H1 (cell line): Measurements from ENCODE around the gene BAG1. TPM values are rescaled to one million over a fixed set of nuclear protein-coding genes. Genes with fewer than 3 reads are reported as not detected.

Source experiments
- CTCF ChIA-PET: fragments of 300-600 bp; sonication (Branson Sonifier 250); formaldehyde crosslinking; loops from one replicate; lab custom pipeline; 2021; ENCODE audit not compliant: partially characterized antibody; lab: Charles Lee
- POLR2A ChIA-PET: fragments of 300-600 bp; sonication (Branson Sonifier 250); formaldehyde crosslinking; loops from one replicate; lab custom pipeline; 2021; ENCODE audit warnings: inconsistent platforms; ENCODE audit not compliant: partially characterized antibody; lab: Charles Lee
- DNase-seq, 2 experiments: peaks; one replicate each; pipeline versions ENCODE4 v3.0.0 to v3.0.0-alpha.2; 2010 to 2022; ENCODE audit warnings: low spot score in 2 of 2, low read depth in 1 of 2, mixed read lengths in 1 of 2
- FAIRE-seq: peaks from 2 replicates; lab custom pipeline; 2011; peaks lifted over from hg19 to GRCh38; lab: Jason Lieb, UNC
- H2AFZ ChIP-seq: 2 replicates; pipeline ENCODE4 v1.8.1; 2012; ENCODE audit warnings: low read length, inconsistent platforms
- H2AK5ac ChIP-seq: 2 replicates; pipeline ENCODE4 v1.6.1; 2013; ENCODE audit warnings: low read depth, low read length
- H2BK120ac ChIP-seq: replicated peaks from 2 replicates; pipeline ENCODE3; 2013; ENCODE audit warnings: low read depth, low read length, inconsistent platforms
- H2BK12ac ChIP-seq: 2 replicates; pipeline ENCODE4 v1.6.1; 2013; ENCODE audit warnings: low read depth, low read length
- H2BK15ac ChIP-seq: 2 replicates; pipeline ENCODE4 v1.6.1; 2013; ENCODE audit warnings: low read length
- H2BK20ac ChIP-seq: 2 replicates; pipeline ENCODE4 v1.6.1; 2013; ENCODE audit warnings: low read length
- H2BK5ac ChIP-seq: 2 replicates; pipeline ENCODE4 v1.6.1; 2013; ENCODE audit warnings: low read depth, low read length
- H3K14ac ChIP-seq: 2 replicates; pipeline ENCODE4 v1.6.1; 2013; ENCODE audit warnings: inconsistent platforms; ENCODE audit not compliant: insufficient read length
- H3K18ac ChIP-seq: 2 replicates; pipeline ENCODE4 v1.6.1; 2013; ENCODE audit warnings: low read length; ENCODE audit errors: extremely low read depth
- H3K23ac ChIP-seq: 2 replicates; pipeline ENCODE4 v1.6.1; 2013; ENCODE audit warnings: inconsistent platforms; ENCODE audit not compliant: insufficient read length
- H3K23me2 ChIP-seq: 2 replicates; pipeline ENCODE4 v1.6.1; 2013; ENCODE audit warnings: low read depth, low read length
- H3K27ac ChIP-seq: 2 replicates; pipeline ENCODE4 v1.6.1; 2011; ENCODE audit warnings: low read depth, low read length, inconsistent platforms
- H3K27me3 ChIP-seq, 4 experiments: replicated peaks in 1 of 4; 1 replicate in 1 of 4; 2 replicates in 3 of 4; pipeline versions ENCODE4 v1.6.1 to v1.8.1; 2011 to 2013; ENCODE audit warnings: low read length in 3 of 4, mild to moderate bottlenecking in 3 of 4, inconsistent platforms in 2 of 4, mixed read lengths in 2 of 4, moderate library complexity in 1 of 4; ENCODE audit not compliant: control insufficient read depth in 3 of 4, insufficient read depth in 3 of 4; ENCODE audit errors: extremely low read depth in 1 of 4
- H3K36me3 ChIP-seq, 4 experiments: 2 replicates each; pipeline versions ENCODE4 v1.6.1 to v1.8.1; 2011 to 2013; ENCODE audit warnings: mild to moderate bottlenecking in 4 of 4, low read length in 3 of 4, moderate library complexity in 2 of 4, control low read depth in 1 of 4, inconsistent platforms in 1 of 4; ENCODE audit not compliant: insufficient read depth in 4 of 4, control insufficient read depth in 2 of 4
- H3K4ac ChIP-seq: replicated peaks from 2 replicates; pipeline ENCODE3; 2013; ENCODE audit warnings: low read length, low read depth, mixed read lengths, inconsistent platforms; ENCODE audit not compliant: insufficient read length
- H3K4me1 ChIP-seq, 4 experiments: replicated peaks in 1 of 4; 1 replicate in 1 of 4; 2 replicates in 3 of 4; pipeline versions ENCODE4 v1.6.1 to v1.8.1; 2011 to 2013; ENCODE audit warnings: low read length in 3 of 4, inconsistent platforms in 2 of 4, mixed read lengths in 1 of 4; ENCODE audit not compliant: insufficient read depth in 4 of 4, control insufficient read depth in 3 of 4
- H3K4me2 ChIP-seq, 2 experiments: 2 replicates each; pipeline versions ENCODE4 v1.6.1 to v1.8.1; 2011 to 2013; ENCODE audit warnings: low read depth in 2 of 2, low read length in 2 of 2, control low read depth in 1 of 2, inconsistent platforms in 1 of 2, mild to moderate bottlenecking in 1 of 2; ENCODE audit not compliant: insufficient read depth in 1 of 2
- H3K4me3 ChIP-seq, 4 experiments: fragments of 200-600, 300-600 bp in 1 of 4; sonication (generic), shearing (Covaris generic), sonication (Bioruptor Twin) in 1 of 4; 2 replicates each; pipeline versions ENCODE4 v1.5.1 to v1.8.1; 2011 to 2016; ENCODE audit warnings: low read length in 4 of 4, low read depth in 3 of 4, control low read depth in 2 of 4, inconsistent platforms in 2 of 4, mild to moderate bottlenecking in 2 of 4, mixed read lengths in 1 of 4, moderate library complexity in 1 of 4; ENCODE audit not compliant: insufficient read depth in 2 of 4; ENCODE audit errors: extremely low read depth in 1 of 4
- H3K56ac ChIP-seq: replicated peaks from 2 replicates; pipeline ENCODE3; 2013; ENCODE audit warnings: low read depth, mild to moderate bottlenecking, mixed read lengths, low read length, inconsistent platforms; ENCODE audit not compliant: insufficient read length
- H3K79me1 ChIP-seq: 2 replicates; pipeline ENCODE4 v1.6.1; 2013; ENCODE audit warnings: low read depth, low read length, control low read depth
- H3K79me2 ChIP-seq, 2 experiments: 2 replicates each; pipeline versions ENCODE4 v1.6.1 to v1.8.1; 2012 to 2013; ENCODE audit warnings: low read length in 2 of 2, mild to moderate bottlenecking in 2 of 2, inconsistent platforms in 1 of 2; ENCODE audit not compliant: insufficient read depth in 2 of 2, control insufficient read depth in 1 of 2
- H3K9ac ChIP-seq, 4 experiments: replicated peaks in 1 of 4; 1 replicate in 1 of 4; 2 replicates in 3 of 4; pipeline versions ENCODE4 v1.6.1 to v1.8.1; 2011 to 2013; ENCODE audit warnings: low read depth in 3 of 4, low read length in 3 of 4, control low read depth in 2 of 4, mild to moderate bottlenecking in 2 of 4, moderate library complexity in 2 of 4, inconsistent platforms in 1 of 4; ENCODE audit errors: extremely low read depth in 1 of 4
- H3K9me3 ChIP-seq, 2 experiments: 2 replicates each; pipeline versions ENCODE4 v1.6.1 to v1.8.1; 2012 to 2013; ENCODE audit warnings: mild to moderate bottlenecking in 2 of 2, moderate library complexity in 2 of 2, control low read depth in 1 of 2, inconsistent platforms in 1 of 2, low read depth in 1 of 2, low read length in 1 of 2, mixed read lengths in 1 of 2; ENCODE audit not compliant: insufficient read depth in 2 of 2
- H4K20me1 ChIP-seq, 2 experiments: replicated peaks in 1 of 2; 2 replicates each; pipeline versions ENCODE3 to v1.8.1; 2011 to 2013; ENCODE audit warnings: inconsistent platforms in 2 of 2, low read length in 2 of 2, mild to moderate bottlenecking in 1 of 2; ENCODE audit not compliant: insufficient read depth in 2 of 2, control insufficient read depth in 1 of 2
- H4K5ac ChIP-seq: 2 replicates; pipeline ENCODE4 v1.6.1; 2013; ENCODE audit warnings: low read length, low read depth, mixed read lengths, inconsistent platforms; ENCODE audit not compliant: insufficient read length
- H4K8ac ChIP-seq: 2 replicates; pipeline ENCODE4 v1.8.0; 2013; ENCODE audit warnings: mild to moderate bottlenecking, moderate library complexity, low read length, inconsistent platforms; ENCODE audit not compliant: insufficient read depth; ENCODE audit errors: extremely low read depth
- H4K91ac ChIP-seq: replicated peaks from 2 replicates; pipeline ENCODE3; 2013; ENCODE audit warnings: low read length, mixed read lengths, inconsistent platforms; ENCODE audit not compliant: insufficient read length
- EGR1 ChIP-seq: IDR thresholded peaks from 2 replicates; pipeline ENCODE4 v1.6.1; 2011; ENCODE audit warnings: low read depth, low read length, borderline replicate concordance
- EZH2 ChIP-seq: fragments of 200-600 bp; sonication (generic); IDR thresholded peaks from 2 replicates; pipeline ENCODE4 v1.7.1; 2012; ENCODE audit warnings: low read depth, mild to moderate bottlenecking, moderate library complexity, low read length, inconsistent platforms; ENCODE audit not compliant: severe bottlenecking
- JUN ChIP-seq: IDR thresholded peaks from 2 replicates; pipeline ENCODE4 v1.6.1; 2011; ENCODE audit warnings: low read depth, mild to moderate bottlenecking, improper control_type of control experiment, low read length
- NRF1 ChIP-seq: IDR thresholded peaks from 2 replicates; pipeline ENCODE4 v1.6.1; 2011; ENCODE audit warnings: mild to moderate bottlenecking, low read depth, low read length, improper control_type of control experiment
- TAF7 ChIP-seq: optimal IDR thresholded peaks from 2 replicates; pipeline ENCODE3; 2011; ENCODE audit warnings: low read depth, mild to moderate bottlenecking, inconsistent platforms, low read length, moderate library complexity, borderline replicate concordance
- WGBS, 2 experiments: shearing (Covaris generic) in 1 of 2; methylation state at CpG; one replicate each; pipeline versions ENCODE4 v1.1.6 to v1.1.7; 2013 to 2015; ENCODE audit warnings: low lambda C conversion rate in 2 of 2, mixed read lengths in 2 of 2, inconsistent platforms in 1 of 2, low coverage in 1 of 2, missing lambda C conversion rate in 1 of 2; ENCODE audit not compliant: insufficient replicate concordance in 2 of 2, insufficient coverage in 1 of 2, insufficient read length in 1 of 2; ENCODE audit errors: extremely low coverage in 1 of 2, missing lambda C conversion rate in 1 of 2; 5-methylcytosine and 5-hydroxymethylcytosine counted together
- polyA plus RNA-seq, 7 experiments: library from polyadenylated mRNA; depleted of rRNA in 3 of 7; stranded (reverse) in 5 of 7; unstranded in 2 of 7; fragments of >200 nt in 5 of 7; fragments of 200-250 nt in 2 of 7; gene quantifications; 1 replicate in 5 of 7; 2 replicates in 1 of 7; 4 replicates in 1 of 7; pipeline versions ENCODE4 v1.2.1 to v1.2.3, GENCODE V29; 2011 to 2013; ENCODE audit warnings: missing spikeins in 2 of 7, mixed read lengths in 2 of 7
- total RNA-seq: library from RNA; stranded (reverse); fragmentation: NEBNext Ultra II Directional; extraction: Animal tissue kit (Norgen Biotek cat#: 25700); gene quantifications from 2 replicates; pipeline ENCODE4 v1.2.1, GENCODE V29; 2021

Gene BAG1
- total and polyA plus RNA-seq, 2 of the 8 experiments (the other 6 are each of a cell fraction or from before 2014, with no cell fraction given), result 14.7 to 59.8 TPM

DNA sequence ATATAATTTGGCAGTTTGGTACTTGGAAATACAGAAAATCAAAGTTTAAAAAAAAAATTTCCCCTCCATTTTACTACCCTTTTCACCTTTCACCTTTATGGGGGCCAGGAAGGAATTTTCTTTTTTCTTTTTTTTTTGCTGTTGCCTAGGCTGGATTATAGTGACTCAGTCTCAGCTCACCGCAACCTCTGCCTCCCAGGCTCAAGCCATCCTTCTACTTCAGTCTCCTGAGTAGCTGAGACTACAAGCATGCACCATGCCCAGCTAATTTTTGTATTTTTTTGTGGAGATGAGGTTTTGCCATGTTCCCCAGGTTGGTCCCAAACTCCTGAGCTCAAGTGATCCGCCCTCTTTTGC lies 9.4 kb upstream of the BAG1 start:
- Histone ChIP-seq H3K23me2 (no peaks in the 10 kb centered on the region), H2BK120ac (no peak overlapping the region), H3K4ac (no peak overlapping the region), H3K27me3 (no peaks in the 10 kb centered on the region), H4K20me1 (no peaks in the 10 kb centered on the region), H2AK5ac (no peak overlapping the region), H4K8ac (no peak overlapping the region), H3K23ac (no peak overlapping the region), H2BK15ac (no peak overlapping the region), H2BK5ac (no peak overlapping the region), H2BK20ac (no peak overlapping the region), H3K9me3 (no peaks in the 10 kb centered on the region), H2BK12ac (no peak overlapping the region), H3K18ac (no peak overlapping the region), H4K5ac (no peak overlapping the region), H3K27ac (no peak overlapping the region), H3K4me1 (no peaks in the 10 kb centered on the region), H3K4me3 (no peak overlapping the region), H2AFZ (no peak overlapping the region), H3K79me1 (no peaks in the 10 kb centered on the region), H3K36me3 (peaks cover 14 to 48% (median 37%) of the 10 kb centered on the region in 4 experiments), H3K9ac (no peak overlapping the region), H3K79me2 (no peaks in the 10 kb centered on the region), H3K14ac (no peak overlapping the region), H3K56ac (no peak overlapping the region), H3K4me2 (no peak overlapping the region), H4K91ac (no peak overlapping the region)
- 91% methylated on average over 2 of the region's 2 CpGs; no CpG with 5 or more reads in 1 of the 2 experiments for WGBS, 2 experiments
- CTCF ChIA-PET, result interaction anchor here (0.9 to 1.1 kb wide), 2 partner anchors 13 to 193 kb away, joined by 3 read pairs; no protein-coding TSS in a partner anchor
- POLR2A ChIA-PET, result interaction anchor here (0.9 to 1.6 kb wide), 3 partner anchors 14 to 249 kb away, joined by 3 to 5 read pairs (median 4); partner anchors contain the start of genes DNAJA1 and NFX1
- no peak for DNase-seq
- FAIRE-seq, result no peak
- TF ChIP-seq EGR1 (no peak), JUN (no peak), TAF7 (no peak), NRF1 (no peak), EZH2 (no peak)
